Activated T-cell treated with anti-CD3 and anti-CD28 coated beads for 48 hours (primary cell): ENCODE results near the gene FOSL1.

Experiments
- DNase-seq: peaks from one replicate; pipeline ENCODE4 v3.0.0-alpha.2; 2020; ENCODE audit warnings: low read depth

The FOSL1 gene

DNA sequence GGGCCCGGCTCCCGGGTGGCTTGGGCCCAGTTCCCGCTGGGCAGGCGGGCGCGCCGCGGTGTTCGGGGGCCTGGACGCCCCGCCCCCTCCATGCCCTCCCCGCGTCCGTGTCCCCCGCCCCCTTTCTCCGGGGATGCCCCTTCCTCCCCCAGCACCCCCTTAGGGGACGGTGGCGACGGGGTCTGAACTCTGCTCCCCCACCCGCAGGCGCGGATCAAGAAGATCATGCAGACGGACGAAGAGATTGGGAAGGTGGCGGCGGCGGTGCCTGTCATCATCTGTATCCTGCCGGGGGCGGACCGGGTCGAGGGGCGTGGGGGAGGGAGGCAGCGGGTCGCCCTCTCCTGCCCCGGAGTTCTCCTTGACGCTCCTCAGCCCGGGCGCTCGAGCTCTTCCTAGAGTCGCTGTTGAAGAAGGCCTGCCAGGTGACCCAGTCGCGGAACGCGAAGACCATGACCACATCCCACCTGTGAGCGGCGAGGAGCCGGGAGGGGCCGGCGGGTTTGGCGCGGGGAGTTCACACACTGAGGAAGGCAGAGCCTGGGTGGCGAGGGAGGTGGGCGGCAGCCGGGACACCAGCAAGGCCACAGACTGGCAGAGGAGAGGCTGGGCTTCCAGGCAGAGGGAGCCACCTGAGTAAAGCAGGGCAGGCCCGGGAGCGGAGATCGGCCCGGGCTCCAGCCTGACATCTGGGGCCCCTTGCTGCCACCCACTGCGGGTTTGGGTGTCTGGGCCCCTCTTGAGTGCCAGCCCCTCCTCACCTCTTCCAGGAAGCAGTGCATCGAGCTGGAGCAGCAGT lies 19.6 kb upstream of the FOSL1 start:
- DNase-seq = peak; percentile 52

DNA sequence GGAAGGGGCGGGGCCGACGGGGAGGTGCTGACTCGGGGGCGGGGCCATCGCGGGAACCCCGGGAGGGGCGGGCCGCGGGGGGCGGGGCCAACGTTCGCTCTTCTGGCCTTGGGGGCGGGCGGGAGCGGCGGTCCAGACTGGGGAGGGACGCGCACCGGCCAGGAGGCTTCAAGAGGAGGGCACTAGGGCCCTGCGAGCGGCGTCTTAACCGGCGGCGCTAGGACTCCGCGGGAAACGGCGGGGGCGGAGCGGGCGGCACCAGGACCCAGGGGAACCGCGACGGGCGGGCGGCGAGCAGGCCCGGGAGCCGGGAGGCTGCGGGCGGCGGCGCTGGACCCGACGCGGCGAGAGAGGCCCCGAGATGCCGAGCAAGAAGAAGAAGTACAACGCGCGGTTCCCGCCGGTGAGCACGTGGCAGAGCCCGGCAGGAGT lies 19.0 kb upstream of the FOSL1 start, which contains the start of gene DRAP1:
Gene DRAP1, plus strand, starts transcription at position 286 of the 432 bp plus-strand sequence. Its CDS starts 76 bp downstream, at position 362.
- DNase-seq = peak; percentile 99

GRCh38 chr11:65918211-65919140 lies 18.3 kb upstream of the FOSL1 start, which contains the start of gene C11orf68:
Gene C11orf68, minus strand, starts transcription at chr11:65919062. Its CDS starts 31 bp downstream, at chr11:65919031.
- DNase-seq = no peak

DNA sequence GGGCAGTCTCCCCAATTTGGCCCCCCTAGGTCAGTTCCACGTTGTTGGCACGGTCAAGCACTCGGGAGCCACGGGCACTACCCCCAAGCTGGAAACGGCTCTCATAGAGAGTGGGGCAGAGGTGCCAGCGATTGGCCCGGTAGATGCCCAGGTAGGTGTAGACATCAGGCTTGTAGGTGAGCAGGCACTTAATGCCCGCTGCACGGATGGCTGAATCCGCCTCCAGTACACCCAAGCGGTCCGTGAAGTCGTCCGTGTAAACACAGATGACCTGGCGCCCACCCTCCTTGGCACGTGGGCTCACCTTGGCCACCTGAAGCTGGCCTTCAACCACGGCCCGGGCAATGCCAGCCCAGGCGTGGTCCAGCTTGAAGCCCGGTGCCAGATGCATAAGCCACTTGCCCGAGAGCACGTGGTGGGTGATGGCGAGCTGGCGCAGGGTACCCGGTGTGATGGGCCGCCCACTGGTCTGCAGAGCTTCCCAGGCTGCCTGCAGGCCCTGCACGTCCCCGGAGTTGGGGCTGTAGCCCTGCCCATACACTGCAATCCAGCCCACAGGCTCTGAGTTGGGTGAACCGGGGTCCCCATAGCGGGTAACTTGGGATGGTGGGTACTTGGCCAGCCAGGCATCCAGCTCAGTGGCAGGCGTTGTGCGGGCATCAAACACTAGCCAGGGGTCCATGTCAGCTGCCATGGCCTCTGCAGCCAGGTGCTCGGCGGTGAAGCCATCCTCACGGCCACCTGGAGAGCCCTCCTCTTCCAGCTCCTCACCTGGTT lies 17.4 kb upstream of the FOSL1 start:
- DNase-seq = no peak

DNA sequence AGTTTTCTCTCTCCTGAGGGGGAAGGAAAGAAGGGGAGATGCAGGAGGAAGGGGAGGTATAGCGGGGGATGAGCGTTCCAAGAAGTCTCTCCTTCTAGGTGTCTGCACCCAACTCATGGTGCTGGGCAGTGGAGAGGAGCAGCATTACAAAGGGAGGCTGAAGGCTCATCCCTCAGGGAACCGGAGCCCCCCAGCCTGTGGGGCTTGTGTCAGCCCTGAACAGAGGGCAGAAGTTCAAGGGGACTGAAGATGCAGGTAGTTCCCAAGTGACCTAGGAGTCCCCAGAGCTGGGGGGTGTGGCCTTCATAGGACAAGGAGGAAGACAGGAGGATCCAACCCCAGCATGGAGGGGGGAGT lies 16.9 kb upstream of the FOSL1 start:
- no peak for DNase-seq

GRCh38 chr11:65916391-65916790 lies 16.2 kb upstream of the FOSL1 start:
- no peak for DNase-seq

DNA sequence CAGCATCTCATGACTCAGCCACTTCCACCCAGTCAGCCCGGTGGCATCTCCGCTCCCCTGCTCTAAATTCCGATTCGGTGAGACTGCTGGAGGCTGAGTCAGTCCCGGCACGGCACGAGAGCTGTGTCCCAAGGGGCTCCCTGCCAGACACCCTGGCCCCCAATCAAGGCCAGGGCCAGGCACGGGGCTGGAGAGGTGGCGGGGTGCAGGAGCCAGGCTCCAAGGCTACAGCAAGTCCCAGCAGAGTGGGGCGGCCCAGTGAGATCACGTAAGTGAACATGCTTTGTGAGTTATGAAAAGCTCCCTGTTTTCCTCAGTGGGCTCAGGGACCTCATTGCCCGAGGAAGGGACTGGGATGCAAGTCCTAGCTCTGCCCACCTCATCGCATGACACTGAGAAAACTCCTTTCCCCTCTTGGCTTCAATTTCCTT lies 15.6 kb upstream of the FOSL1 start:
- DNase-seq = no peak

DNA sequence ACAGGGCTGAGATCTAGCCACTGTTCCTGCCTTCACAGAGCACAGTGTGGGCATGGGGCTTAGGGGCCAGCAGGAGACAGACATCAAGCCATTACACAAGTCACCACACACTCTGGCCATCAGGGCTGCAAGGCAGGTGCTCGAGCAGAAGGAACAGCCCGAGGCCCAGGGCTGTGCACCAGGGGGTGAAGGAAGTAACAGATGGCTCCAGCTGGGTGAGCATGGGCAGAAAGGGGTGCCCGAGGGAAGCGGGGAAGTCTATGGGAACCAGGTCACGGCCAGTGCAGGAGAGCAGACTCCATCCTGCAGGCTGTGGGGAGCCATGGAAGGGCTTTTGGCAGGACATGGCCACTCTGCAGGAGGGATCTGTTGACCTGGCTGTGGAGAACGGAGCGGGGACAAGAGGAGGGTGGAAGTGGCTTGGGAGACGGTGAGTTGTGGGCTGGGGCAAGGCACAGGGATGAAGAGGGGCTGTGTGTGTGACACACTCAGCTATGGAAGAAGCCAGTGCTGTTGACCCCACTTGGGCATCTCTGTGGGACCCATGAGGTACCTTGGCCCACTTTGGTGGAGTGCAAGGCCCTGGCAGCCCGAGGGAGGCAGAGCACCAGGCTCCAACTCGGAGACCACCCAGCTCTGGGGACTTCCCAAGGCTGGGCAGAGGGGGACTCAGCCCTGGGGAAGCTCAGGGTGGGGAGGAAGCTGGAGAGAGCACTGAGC lies 15.1 kb upstream of the FOSL1 start:
- no peak for DNase-seq

GRCh38 chr11:65912845-65913244 lies 12.7 kb upstream of the FOSL1 start:
- no peak for DNase-seq

DNA sequence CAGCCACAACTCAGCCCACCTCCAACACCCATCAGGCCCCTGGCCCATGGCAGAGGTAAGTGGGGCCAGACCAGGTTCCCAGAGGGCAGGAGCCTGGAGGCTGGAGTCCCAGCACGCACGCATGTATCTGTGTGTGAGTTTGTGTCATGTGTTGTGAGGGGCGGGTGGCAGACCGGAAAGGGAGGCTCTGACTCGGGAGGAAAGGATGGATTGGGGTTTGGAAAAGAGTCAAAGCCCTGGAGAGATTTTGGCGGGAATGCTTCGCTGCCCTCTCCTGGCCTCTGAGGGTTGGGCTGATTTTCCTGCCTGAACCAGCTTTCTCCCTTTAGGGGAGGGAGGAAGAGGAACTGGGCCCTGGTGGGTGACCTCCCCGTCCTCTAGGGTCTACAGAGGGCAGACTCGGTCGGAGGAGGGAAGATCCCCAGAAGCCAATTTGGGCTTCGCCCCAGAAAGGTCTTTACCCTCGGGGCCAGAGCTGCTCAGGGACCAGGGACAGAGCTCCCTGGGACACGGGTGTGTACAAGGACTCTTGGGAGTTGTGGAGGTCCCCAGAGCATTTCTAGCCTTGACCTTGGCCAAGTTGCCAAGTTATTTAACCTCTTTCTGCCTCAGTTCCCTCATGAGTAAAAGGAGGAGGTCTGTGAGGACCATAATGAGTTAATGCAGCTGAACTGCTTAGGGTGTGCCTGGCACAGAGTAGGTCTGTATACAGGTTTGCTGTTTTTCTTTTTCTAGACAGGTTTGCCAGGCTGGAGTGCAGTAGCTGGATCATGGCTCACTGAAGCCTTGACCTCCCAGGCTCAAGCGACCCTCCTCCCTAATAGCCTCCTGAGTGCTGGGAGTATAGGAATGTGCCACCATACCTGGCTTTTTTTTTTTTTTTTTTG lies 11.7 kb upstream of the FOSL1 start:
- no peak for DNase-seq

- DNase-seq = no peak
These were observed 7.7 kb upstream of the FOSL1 start for GRCh38 chr11:65907878-65908277.

GRCh38 chr11:65906602-65907001 lies 6.4 kb upstream of the FOSL1 start:
- no peak for DNase-seq

DNA sequence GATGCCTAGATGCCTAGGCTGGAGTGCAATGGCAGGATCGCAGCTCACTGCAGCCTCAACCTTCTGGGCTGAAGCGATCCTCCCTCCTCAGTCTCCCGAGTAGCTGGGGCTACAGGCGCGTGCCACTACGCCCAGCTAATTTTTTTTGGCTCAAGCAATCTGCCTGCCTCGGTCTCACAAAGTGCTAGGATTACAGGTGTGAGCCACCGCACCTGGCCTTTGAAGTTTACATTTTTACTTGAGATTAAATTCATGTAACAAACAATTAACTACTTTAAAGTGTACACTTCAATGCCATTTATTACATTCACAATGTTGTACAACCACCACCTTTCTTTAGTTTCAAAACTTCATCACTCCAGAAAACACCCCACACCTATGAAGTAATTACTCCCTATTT lies 3.5 kb upstream of the FOSL1 start:
- DNase-seq = no peak

GRCh38 chr11:65903068-65903481 lies 2.9 kb upstream of the FOSL1 start:
- DNase-seq = no peak

DNA sequence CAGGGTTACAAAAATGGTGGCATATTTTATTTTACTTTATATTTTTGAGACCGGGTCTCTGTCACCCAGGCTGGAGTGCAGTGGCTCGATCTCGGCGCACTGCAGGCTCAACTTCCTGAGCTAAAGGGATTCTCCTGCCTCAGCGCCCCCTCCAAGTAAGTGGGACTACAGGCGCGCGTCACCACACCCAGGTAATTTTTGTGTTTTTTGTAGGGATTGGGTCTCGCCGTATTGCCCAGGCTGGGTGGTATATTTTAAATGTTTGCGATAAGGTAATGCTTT lies 652 bp upstream of the FOSL1 start:
- no peak for DNase-seq

- DNase-seq = peak; percentile 78
These were observed 648 bp downstream of the FOSL1 start for GRCh38 chr11:65899356-65900124.

- DNase-seq = no peak
These were observed 1.4 kb downstream of the FOSL1 start for GRCh38 chr11:65898656-65899355.

DNA sequence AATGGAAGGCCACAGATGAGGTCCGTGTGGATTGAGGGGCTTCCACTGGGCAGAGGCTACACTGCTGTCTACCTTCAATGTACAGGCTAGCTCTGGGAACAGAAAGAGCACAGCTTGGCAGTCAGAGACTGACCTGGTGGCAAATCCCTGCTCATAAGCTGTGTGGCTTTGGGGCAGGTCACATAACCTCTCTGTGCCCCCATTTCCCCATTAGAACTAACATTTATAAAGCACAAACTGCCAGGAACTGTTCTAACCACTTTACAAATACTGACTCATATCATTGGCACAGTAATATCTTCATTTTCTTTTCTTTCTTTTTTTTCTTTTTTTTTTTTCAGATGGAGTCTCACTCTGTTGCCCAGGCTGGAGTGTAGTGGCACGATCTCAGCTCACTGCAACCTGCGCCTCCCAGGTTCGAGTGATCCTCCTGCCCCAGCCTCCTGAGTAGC lies 3.1 kb downstream of the FOSL1 start:
- DNase-seq = no peak
